Activated naive CD8-positive, alpha-beta T cell treated with anti-CD3 and anti-CD28 coated beads, Interleukin-2, amount 10 ng/mL, durations not matched to agents 7 days and 5 days (primary cell): Measurements from ENCODE around the gene ALPI. TPM values are rescaled to one million over a fixed set of nuclear protein-coding genes. Genes with fewer than 3 reads are reported as not detected.
"Not testable (repeated sequence)": the region's sequence is repeated elsewhere in the genome, so short reads cannot be mapped to it uniquely, and the experiment has no call there.

Experiments used
- ATAC-seq: fragments of 150-1000 bp; cut with Tn5 transposase; one replicate; pipeline ENCODE4 v1.10.0; 2021; ENCODE audit warnings: low read depth, moderate library complexity
- POLR2A ChIA-PET: fragments of 350-600 bp; sonication (Branson Sonifier 250); formaldehyde crosslinking; loops from one replicate; lab custom pipeline; 2021; ENCODE audit warnings: antibody characterized with exemption; lab: Charles Lee
- DNase-seq: peaks from one replicate; pipeline ENCODE4 v3.0.0; 2021
- H3K27ac Mint-ChIP-seq: one replicate; pipeline ENCODE4 v1.8.0; 2022; ENCODE audit warnings: mild to moderate bottlenecking, mixed read lengths
- H3K27me3 Mint-ChIP-seq: one replicate; pipeline ENCODE4 v1.8.0; 2022; ENCODE audit warnings: mild to moderate bottlenecking, moderate library complexity, mixed read lengths
- H3K36me3 Mint-ChIP-seq: one replicate; pipeline ENCODE4 v1.8.0; 2021; ENCODE audit warnings: mild to moderate bottlenecking, mixed read lengths
- H3K4me1 Mint-ChIP-seq: one replicate; pipeline ENCODE4 v1.8.0; 2021; ENCODE audit warnings: mixed read lengths
- H3K4me3 Mint-ChIP-seq: one replicate; pipeline ENCODE4 v1.8.0; 2022; ENCODE audit warnings: mild to moderate bottlenecking, moderate library complexity, mixed read lengths
- H3K9me3 Mint-ChIP-seq: one replicate; pipeline ENCODE4 v1.8.0; 2021; ENCODE audit warnings: mixed read lengths
- total RNA-seq, 2 experiments: library from RNA; stranded (reverse); gene quantifications; one replicate each; pipeline ENCODE4 v1.2.3, GENCODE V29; 2021

Gene ALPI
- total RNA-seq, result not detected

DNA sequence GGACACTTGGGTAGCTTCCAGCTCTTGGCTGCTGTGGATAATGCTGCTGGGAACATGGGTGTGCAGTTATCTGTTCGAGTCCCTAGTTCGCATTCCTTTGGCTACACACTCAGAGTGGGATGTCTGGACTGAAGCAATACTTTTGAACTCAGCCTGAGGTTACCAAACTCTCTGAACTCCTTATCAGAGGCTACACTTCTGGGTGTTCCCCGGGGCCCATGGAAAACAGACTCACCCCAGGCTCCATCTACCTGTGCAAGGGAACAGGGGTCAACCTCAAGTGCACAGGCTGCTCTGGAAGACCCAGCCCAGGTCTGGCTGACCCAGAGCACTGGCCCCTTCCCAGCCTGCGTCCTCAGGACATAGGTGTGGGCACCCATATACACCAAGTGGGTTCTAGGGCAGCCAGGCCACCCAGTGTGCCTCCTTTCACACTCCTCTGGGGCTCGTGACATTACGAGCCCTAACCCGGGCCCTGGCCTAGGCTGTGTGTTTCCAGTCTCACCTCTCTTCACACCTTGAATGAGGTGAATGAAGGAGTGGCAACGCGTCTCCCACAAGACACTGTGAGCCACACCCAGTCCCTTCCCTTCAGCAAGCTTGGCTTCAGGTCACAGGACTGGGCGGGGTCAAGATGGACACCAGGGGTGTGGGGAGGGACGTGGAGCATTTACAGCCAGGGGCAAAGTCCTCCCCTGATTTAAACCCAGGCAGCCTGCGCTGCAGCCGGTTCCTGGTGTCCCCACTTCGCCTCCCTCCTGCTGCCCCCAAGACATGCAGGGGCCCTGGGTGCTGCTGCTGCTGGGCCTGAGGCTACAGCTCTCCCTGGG lies at the start of gene ALPI:
ALPI (plus strand) TSS at position 728 of the 830 bp plus-strand sequence; CDS start at position 775, 47 bp downstream.
- ATAC-seq, result no peak
- peaks cover 22% of the 10 kb centered on the region for H3K27me3 Mint-ChIP-seq
- no peak within 1 kb of the TSS for H3K27ac Mint-ChIP-seq
- no peaks in the 10 kb centered on the region for H3K36me3 Mint-ChIP-seq
- no peaks in the 10 kb centered on the region for H3K4me1 Mint-ChIP-seq
- POLR2A ChIA-PET, result no interaction called here
- DNase-seq, result no peak
- H3K4me3 Mint-ChIP-seq, result no peak within 1 kb of the TSS
- H3K9me3 Mint-ChIP-seq, result no peaks in the 10 kb centered on the region

DNA sequence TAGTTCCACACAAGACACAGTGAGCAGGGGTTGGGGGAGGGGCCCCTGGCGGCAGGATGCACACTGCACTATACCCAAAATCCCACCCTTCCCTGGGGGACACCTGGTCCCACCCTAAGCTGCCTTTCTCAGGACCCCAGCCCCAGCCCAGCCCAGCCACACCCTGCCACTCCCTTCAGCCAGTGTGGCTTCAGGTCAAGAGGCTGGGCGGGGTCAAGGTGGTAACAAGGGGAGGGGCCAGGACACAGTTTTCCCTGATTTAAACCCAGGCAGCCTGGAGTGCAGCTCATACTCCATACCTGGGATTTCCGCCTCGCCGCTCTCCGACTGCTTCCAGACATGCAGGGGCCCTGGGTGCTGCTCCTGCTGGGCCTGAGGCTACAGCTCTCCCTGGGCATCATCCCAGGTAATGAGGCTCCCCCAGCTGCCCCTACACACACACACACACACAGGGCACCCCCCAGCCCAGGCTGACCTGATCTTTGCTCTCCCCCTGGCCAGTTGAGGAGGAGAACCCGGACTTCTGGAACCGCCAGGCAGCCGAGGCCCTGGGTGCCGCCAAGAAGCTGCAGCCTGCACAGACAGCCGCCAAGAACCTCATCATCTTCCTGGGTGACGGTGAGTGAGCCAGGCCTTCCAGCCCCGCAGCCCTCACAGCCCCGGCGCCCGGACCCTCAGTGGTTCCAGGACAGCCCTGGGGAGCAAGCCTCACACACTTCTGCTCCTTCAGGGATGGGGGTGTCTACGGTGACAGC lies 49.2 kb upstream of the ALPI start, which contains the start of gene ALPG:
ALPG (plus strand) TSS at position 289 of the 755 bp plus-strand sequence; CDS start at position 340, 51 bp downstream.
- ATAC-seq, result no peak
- POLR2A ChIA-PET, result no interaction called here
- Mint-ChIP-seq H3K27ac (no peak within 1 kb of the TSS), H3K4me1 (peaks cover 2% of the 10 kb centered on the region), H3K9me3 (no peaks in the 10 kb centered on the region), H3K4me3 (no peak within 1 kb of the TSS), H3K27me3 (peaks cover 14% of the 10 kb centered on the region), H3K36me3 (no peaks in the 10 kb centered on the region)
- DNase-seq, result no peak

- ATAC-seq, H3K36me3 Mint-ChIP-seq, DNase-seq, H3K27ac Mint-ChIP-seq, H3K9me3 Mint-ChIP-seq, H3K4me3 Mint-ChIP-seq, POLR2A ChIA-PET, H3K4me1 Mint-ChIP-seq: not testable (repeated sequence)
- H3K27me3 Mint-ChIP-seq, result peaks cover 20% of the 10 kb centered on the region
These were observed 48.4 kb upstream of the ALPI start for GRCh38 chr2:232407428-232408150.

DNA sequence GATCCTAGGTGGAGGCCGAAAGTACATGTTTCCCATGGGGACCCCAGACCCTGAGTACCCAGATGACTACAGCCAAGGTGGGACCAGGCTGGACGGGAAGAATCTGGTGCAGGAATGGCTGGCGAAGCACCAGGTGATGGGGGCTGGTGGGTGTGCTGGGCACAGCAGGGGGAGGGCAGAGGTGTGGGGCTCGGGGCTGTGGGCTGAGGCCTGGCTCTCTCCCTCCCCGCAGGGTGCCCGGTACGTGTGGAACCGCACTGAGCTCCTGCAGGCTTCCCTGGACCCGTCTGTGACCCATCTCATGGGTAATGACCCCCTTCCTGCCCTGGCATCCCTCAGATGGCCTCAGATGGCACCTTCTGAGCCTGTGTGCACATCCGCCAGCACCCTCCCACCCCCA lies 47.7 kb upstream of the ALPI start:
- ATAC-seq, H3K4me3 Mint-ChIP-seq, H3K36me3 Mint-ChIP-seq, H3K4me1 Mint-ChIP-seq, DNase-seq, POLR2A ChIA-PET, H3K9me3 Mint-ChIP-seq, H3K27ac Mint-ChIP-seq: not testable (repeated sequence)
- H3K27me3 Mint-ChIP-seq, result peaks cover 25% of the 10 kb centered on the region

DNA sequence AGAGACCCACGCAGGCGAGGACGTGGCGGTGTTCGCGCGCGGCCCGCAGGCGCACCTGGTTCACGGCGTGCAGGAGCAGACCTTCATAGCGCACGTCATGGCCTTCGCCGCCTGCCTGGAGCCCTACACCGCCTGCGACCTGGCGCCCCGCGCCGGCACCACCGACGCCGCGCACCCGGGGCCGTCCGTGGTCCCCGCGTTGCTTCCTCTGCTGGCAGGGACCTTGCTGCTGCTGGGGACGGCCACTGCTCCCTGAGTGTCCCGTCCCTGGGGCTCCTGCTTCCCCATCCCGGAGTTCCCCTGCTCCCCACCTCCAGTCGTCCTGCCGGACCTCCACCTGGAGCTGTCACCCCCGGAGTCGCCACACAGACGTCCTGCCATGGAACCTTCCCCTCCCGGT lies 46.3 kb upstream of the ALPI start:
- DNase-seq, H3K9me3 Mint-ChIP-seq, H3K4me3 Mint-ChIP-seq, H3K4me1 Mint-ChIP-seq, ATAC-seq, POLR2A ChIA-PET, H3K27ac Mint-ChIP-seq, H3K36me3 Mint-ChIP-seq: not testable (repeated sequence)
- peaks cover 31% of the 10 kb centered on the region for H3K27me3 Mint-ChIP-seq

DNA sequence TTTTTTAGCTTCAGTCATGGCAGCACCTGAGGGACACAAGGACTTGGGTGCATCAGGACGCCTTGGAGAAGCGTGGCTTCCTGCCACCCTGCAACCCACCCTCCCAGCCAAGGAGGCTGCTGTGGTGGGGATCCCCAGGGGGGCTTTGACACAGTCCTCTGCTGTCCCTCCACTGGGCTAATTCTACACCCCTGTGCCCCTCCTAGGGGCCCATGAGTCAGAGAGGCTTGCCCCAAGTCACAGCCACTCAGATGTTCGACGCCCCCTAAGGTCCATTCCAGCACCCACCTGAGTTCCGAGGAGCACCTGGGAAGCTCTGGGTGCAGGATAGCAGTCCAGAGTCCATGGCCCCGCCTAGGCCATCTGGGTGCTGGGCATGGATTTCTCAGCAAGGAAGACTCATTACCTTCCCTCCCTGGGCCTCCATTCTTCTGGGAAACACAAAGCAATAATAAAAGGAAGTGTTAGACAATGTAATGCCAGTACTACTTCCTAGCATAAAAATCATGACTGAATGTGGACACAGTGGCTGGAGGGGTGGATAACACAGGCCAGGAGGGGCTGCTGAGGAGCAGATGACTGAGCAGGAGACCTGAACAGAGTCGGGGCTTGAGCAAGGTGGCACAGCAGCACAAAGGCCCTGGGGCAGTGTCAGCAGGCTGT lies 45.6 kb upstream of the ALPI start:
- H3K36me3 Mint-ChIP-seq, result no peaks in the 10 kb centered on the region
- H3K27ac Mint-ChIP-seq, result no peak overlapping the region
- ATAC-seq (no peak), DNase-seq (no peak)
- peaks cover 6% of the 10 kb centered on the region for H3K4me1 Mint-ChIP-seq
- H3K4me3 Mint-ChIP-seq, result no peak overlapping the region
- no peaks in the 10 kb centered on the region for H3K9me3 Mint-ChIP-seq
- H3K27me3 Mint-ChIP-seq, result peaks cover 28% of the 10 kb centered on the region
- POLR2A ChIA-PET, result no interaction called here

GRCh38 chr2:232411901-232412629 lies 43.9 kb upstream of the ALPI start:
- POLR2A ChIA-PET, result no interaction called here
- DNase-seq (no peak), ATAC-seq (no peak)
- Mint-ChIP-seq H3K27me3 (peaks cover 36% of the 10 kb centered on the region), H3K4me1 (peaks cover 6% of the 10 kb centered on the region), H3K27ac (no peak overlapping the region), H3K4me3 (no peak overlapping the region), H3K36me3 (no peaks in the 10 kb centered on the region), H3K9me3 (no peaks in the 10 kb centered on the region)

DNA sequence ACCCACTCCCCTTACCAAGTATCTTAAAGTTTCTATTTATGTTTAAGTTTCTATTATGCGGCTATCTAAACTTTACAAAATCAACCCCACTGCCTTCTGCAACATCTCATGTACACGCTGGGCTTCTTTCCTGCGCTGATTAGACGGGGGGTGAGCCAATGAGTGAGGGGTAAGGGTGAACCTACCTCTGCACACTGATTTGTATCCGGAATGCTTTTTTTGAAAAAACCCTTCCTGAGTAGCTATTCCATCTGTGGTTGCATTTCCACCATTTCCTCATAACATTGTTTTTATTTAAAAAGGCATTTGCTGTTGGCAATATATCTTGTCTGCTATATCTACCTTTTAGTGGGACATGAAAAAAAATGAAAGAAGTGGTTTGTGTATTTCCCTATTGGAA lies 43.0 kb upstream of the ALPI start:
- DNase-seq (no peak), ATAC-seq (no peak)
- Mint-ChIP-seq H3K27ac (no peak overlapping the region), H3K9me3 (no peaks in the 10 kb centered on the region), H3K27me3 (peaks cover 40% of the 10 kb centered on the region), H3K4me1 (peaks cover 6% of the 10 kb centered on the region), H3K36me3 (no peaks in the 10 kb centered on the region), H3K4me3 (no peak overlapping the region)
- POLR2A ChIA-PET, result no interaction called here

GRCh38 chr2:232415138-232415690 lies 40.7 kb upstream of the ALPI start:
- DNase-seq (no peak), ATAC-seq (no peak)
- no peaks in the 10 kb centered on the region for H3K9me3 Mint-ChIP-seq
- H3K27me3 Mint-ChIP-seq, result peaks cover 58% of the 10 kb centered on the region
- H3K27ac Mint-ChIP-seq, result no peak overlapping the region
- no peaks in the 10 kb centered on the region for H3K36me3 Mint-ChIP-seq
- H3K4me1 Mint-ChIP-seq, result peaks cover 12% of the 10 kb centered on the region
- POLR2A ChIA-PET, result no interaction called here
- H3K4me3 Mint-ChIP-seq, result no peak overlapping the region

GRCh38 chr2:232415736-232416520 lies 40.0 kb upstream of the ALPI start:
- Mint-ChIP-seq H3K36me3 (no peaks in the 10 kb centered on the region), H3K9me3 (no peaks in the 10 kb centered on the region), H3K4me3 (no peak overlapping the region), H3K27ac (no peak overlapping the region), H3K27me3 (peaks cover 59% of the 10 kb centered on the region), H3K4me1 (peaks cover 12% of the 10 kb centered on the region)
- POLR2A ChIA-PET, result no interaction called here
- no peak for ATAC-seq
- no peak for DNase-seq

- H3K36me3 Mint-ChIP-seq, result peaks cover 1% of the 10 kb centered on the region
- peaks cover 60% of the 10 kb centered on the region for H3K27me3 Mint-ChIP-seq
- no peak for DNase-seq
- POLR2A ChIA-PET, result no interaction called here
- no peaks in the 10 kb centered on the region for H3K9me3 Mint-ChIP-seq
- H3K4me1 Mint-ChIP-seq, result peaks cover 12% of the 10 kb centered on the region
- ATAC-seq, result no peak
- H3K27ac Mint-ChIP-seq, result no peak overlapping the region
- H3K4me3 Mint-ChIP-seq, result no peak overlapping the region
These were observed 39.2 kb upstream of the ALPI start for GRCh38 chr2:232416521-232417470.
